ENCODE measurements around the gene SUMO3.
A peak's percentile ranks its signal among the peaks of the same experiment; 100 is the strongest.

Gene SUMO3

DNA sequence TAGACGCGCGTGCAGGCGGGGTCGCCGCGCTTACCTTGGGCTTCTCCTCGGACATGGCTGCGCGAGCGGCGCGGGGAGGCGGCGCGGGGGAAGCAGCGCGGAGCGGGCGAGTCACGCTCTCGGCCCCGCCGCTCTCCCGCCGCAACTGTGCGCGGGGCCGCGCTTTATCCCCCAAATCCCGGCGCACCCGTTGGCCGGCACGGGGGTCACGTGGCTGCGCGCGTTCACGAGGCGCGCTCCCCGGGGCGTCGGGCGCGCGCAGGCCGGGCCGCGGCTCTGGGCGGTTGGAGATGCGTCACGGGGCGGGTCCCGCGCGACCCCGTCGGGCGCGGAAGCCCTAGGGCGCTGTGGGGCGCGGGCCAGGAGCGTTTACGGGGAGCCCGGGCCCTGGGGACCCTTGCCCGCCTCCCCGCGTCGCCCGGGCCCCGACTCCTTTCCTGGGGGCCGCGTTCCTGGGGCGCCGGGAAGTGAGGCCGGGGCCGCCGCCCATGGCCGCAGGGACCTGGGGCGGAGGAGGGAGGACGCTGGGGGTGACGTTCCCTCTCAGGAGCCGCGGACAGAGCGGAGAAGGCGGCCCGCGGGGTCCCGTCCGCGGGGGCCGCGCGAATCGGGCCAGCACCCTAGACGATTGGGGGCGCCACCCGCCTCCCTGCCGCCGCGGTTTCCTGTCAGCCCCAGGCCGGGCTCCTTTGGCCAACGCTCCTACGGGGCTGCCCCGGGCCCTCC, at the start of gene SUMO3:
Gene SUMO3 (minus strand): TSS at position 149 of the 726 bp plus-strand sequence. CDS start 94 bp downstream, at position 55.
- peak; percentile 75 to 77 for DNase-seq (ENCODE audit: low read depth in 2 of 2)

DNA sequence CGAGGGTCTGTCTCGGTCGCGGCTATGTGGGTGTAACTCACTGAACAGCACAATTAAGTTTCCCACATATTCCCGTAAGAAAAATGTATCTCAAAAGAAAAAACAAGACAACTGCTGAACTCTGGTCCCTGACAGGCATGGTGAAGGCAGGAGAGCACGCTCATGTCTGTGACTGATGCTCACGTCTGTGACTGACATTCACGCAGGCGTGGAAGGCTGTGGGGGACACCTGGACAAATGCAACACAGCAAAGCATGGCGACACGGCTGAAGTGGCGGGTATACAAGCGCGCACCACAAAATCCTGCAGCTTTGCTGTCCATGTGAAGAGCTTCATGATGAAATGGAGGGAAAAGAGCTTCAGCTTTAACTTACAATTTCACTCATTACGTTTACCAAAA, 49.6 kb upstream of the SUMO3 start:
- DNase-seq (ENCODE audit: low read depth in 2 of 2): no peak

- DNase-seq (ENCODE audit: low read depth in 2 of 2): no peak
These were observed 48.9 kb upstream of the SUMO3 start for GRCh38 chr21:44866780-44867179.

DNA sequence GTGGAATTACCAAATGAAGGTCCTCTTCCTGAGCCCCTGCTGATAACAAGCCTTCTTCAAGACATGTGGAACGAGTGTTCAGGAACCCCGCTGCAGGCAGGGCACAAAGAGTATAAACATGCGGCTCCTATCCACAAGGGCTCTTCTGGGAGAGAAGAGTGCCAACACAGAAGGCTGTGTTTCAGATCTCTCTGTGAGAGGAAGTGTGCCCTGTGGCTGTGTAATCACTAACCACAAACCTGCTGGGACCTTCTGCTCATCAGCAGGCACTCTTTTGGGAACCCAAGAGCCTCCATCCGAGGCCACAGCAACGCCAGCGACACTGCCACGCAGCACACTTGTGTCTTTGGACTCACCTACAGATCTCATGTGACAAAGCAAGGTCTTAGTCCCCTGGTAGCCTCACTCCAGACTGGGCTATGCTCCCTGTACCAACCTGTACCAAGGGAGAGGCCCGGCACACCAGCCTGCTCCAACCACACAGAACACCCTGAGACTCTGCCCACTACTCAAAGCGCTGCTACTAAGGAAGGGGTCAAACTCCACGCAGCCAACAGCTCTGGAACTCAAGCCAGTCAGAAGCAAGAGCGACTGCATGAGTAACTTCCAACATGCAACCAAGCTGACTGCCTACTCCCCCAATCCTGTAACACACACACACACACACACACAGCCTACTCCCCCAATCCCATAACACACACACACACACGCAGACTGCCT, 47.9 kb upstream of the SUMO3 start:
- no peak for DNase-seq (ENCODE audit: low read depth in 2 of 2)

DNA sequence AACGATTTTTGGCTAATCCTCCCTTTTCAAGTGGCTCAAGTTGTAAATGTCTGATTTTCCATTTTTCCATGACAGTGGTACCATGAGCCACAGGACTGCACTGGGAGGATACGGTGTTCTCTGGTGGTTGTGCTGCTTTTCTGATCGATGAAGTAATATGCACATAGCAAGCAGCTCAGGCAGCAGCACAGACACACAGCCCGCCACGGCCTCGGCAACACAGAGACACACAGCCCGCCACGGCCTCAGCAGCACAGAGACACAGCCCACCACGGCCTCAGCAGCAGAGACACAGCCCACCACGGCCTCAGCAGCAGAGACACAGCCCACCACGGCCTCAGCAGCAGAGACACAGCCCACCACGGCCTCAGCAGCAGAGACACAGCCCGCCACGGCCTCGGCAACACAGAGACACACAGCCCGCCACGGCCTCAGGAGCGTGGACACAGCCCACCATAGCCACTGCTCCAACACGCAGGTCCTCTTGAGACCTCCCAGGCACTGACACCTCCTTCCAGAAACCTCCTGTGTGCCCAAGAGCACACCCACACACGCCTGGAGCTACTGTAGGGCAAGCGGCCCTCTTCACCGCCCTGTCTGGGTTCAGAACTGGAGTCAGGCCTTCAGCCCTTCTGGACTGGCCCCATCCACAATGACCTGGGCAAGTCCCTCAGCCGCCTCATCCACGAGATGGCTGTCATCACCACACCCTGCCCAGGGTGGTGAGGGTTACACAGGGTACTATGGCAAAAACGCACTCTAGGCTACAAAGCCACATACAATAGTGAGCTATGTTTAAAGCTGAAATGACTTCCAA, 45.2 kb upstream of the SUMO3 start:
- DNase-seq (ENCODE audit: low read depth in 2 of 2): no peak

GRCh38 chr21:44858791-44859190, 40.9 kb upstream of the SUMO3 start:
- no peak for DNase-seq (ENCODE audit: low read depth in 2 of 2)

DNA sequence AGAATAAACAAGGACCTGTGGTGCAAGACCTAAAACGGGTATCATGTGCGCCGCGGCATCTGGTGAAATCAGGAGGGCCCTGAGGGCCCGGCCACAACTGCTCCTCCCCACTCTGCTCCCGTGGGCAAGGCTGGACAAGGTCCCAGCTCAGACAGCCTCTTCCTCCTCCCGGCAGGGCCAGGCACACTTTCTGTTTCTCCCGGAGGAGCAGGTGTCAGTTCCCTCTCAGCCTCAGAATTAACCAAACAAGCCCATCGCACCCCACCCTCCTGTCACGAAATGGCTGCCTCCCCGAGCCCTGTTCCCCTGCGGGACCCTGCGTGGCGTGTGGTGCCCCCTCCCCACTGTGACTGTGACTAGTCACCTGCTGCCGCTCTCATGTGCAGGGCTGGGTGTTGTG, 40.4 kb upstream of the SUMO3 start:
- no peak for DNase-seq (ENCODE audit: low read depth in 2 of 2)

GRCh38 chr21:44857127-44857892, 39.4 kb upstream of the SUMO3 start:
- no peak for DNase-seq (ENCODE audit: low read depth in 2 of 2)

- no peak for DNase-seq (ENCODE audit: low read depth in 2 of 2)
These were observed 38.3 kb upstream of the SUMO3 start for GRCh38 chr21:44856131-44856530.

GRCh38 chr21:44855572-44855971, 37.7 kb upstream of the SUMO3 start:
- DNase-seq (ENCODE audit: low read depth in 2 of 2): no peak

GRCh38 chr21:44854664-44855446, 37.0 kb upstream of the SUMO3 start:
- no peak for DNase-seq (ENCODE audit: low read depth in 2 of 2)

GRCh38 chr21:44854391-44854663, 36.5 kb upstream of the SUMO3 start:
- no peak for DNase-seq (ENCODE audit: low read depth in 2 of 2)

- DNase-seq (ENCODE audit: low read depth in 2 of 2): no peak
These were observed 35.9 kb upstream of the SUMO3 start for GRCh38 chr21:44853601-44854390.

GRCh38 chr21:44850905-44851657, 33.2 kb upstream of the SUMO3 start:
- no peak for DNase-seq (ENCODE audit: low read depth in 2 of 2)

- DNase-seq (ENCODE audit: low read depth in 2 of 2): no peak
These were observed 32.4 kb upstream of the SUMO3 start for GRCh38 chr21:44850208-44850800.

DNA sequence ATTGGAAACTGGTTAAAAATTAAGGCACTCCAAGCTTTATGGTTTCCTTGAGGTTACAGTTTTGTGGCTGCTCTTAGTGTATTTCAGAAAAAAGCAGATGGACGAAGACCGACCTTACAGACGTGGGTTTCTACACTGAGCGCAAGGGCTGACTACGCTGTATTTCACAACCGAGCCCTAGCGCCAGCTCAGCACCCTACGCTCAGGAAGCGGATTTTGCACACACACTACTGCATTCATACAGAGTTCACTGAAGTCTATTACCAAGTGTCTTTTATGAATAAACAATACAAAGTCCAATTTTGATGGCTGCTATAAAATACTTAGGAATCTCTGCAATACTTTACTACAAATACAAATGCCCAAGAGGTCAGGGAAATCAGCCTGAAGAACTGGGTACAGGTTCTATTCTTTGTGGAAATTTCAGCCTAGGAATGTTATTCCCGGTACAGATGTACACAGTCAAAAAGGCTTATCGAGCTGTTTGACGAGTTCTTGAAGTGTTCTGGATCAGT, 31.8 kb upstream of the SUMO3 start:
- DNase-seq (ENCODE audit: low read depth in 2 of 2): no peak

DNA sequence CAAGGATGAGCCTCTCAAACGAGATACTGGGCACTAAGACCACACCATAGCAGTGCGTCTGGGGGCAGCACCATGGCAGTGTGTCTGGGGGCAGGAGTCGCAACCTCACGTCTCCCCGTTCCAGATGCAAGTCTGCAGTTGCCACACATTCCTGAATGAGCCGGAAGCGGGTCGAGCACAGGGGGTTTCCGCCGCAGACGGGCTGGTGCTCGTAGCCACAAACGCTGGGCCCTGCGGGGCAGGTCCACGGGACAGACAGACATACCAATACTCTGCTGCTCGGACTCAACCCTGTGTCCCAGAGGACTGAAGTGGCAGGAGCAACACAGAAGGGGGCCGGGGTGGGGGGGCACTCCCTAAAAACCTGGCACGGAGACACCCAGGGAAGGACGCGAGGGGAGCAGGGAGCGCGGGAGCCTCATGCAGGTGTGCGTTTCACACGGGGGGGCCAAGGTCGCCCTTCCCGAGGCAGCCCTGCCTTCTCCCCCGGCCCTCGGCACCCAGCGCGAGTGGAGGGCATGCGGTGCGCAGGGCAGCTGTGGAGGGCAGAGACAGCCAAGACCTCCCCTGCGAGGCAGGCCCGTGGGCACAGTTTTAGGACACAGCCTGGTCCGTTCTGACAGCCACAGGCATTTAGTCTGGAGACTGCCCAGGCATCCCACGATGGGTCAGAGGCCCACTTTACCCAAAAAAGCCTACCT, 31.1 kb upstream of the SUMO3 start:
- DNase-seq (ENCODE audit: low read depth in 2 of 2): no peak
